T-cell (primary cell): Measurements from ENCODE around the gene LYL1. TPM values are rescaled to one million over a fixed set of nuclear protein-coding genes. Genes with fewer than 3 reads are reported as not detected.

Source experiments
- ATAC-seq, 4 experiments: fragments of 200-7000 bp in 3 of 4; fragments of 150-1000 bp in 1 of 4; cut with Tn5 transposase; replicated peaks in 1 of 4; 1 replicate in 3 of 4; 2 replicates in 1 of 4; pipeline ENCODE4 v1.10.0; 2021; ENCODE audit warnings: moderate library complexity in 3 of 4, mild to moderate bottlenecking in 2 of 4, moderate number of reproducible peaks in 1 of 4
- CTCF ChIA-PET, 2 donors: fragments of 300-600 bp; sonication (Branson Sonifier 250); formaldehyde crosslinking; loops; one replicate each; lab custom pipeline; 2022; ENCODE audit warnings: antibody characterized with exemption in 2 of 2; lab: Charles Lee
- POLR2A ChIA-PET, 2 donors: fragments of 300-600 bp; sonication (Branson Sonifier 250); formaldehyde crosslinking; loops; one replicate each; lab custom pipeline; 2022; ENCODE audit warnings: antibody characterized with exemption in 2 of 2; lab: Charles Lee
- DNase-seq, 35 experiments: peaks; one replicate each; pipeline versions ENCODE4 v3.0.0 to v3.0.0-alpha.2; 2013 to 2023
- H3K27ac ChIP-seq: one replicate; pipeline ENCODE4 v1.5.1; 2013; ENCODE audit warnings: low read length
- H3K27me3 ChIP-seq, 2 experiments: replicated peaks in 1 of 2; 1 replicate in 1 of 2; 2 replicates in 1 of 2; pipeline versions ENCODE4 v1.6.1 to v1.7.0; 2013; ENCODE audit warnings: low read length in 1 of 2, mixed read lengths in 1 of 2; ENCODE audit not compliant: control insufficient read depth in 2 of 2, insufficient read depth in 2 of 2; ENCODE audit errors: extremely low read depth in 1 of 2
- H3K36me3 ChIP-seq, 2 donors: 1 replicate in 1 of 2; 2 replicates in 1 of 2; pipeline versions ENCODE4 v1.6.1 to v1.7.0; 2013; ENCODE audit warnings: low read length in 1 of 2; ENCODE audit not compliant: control insufficient read depth in 2 of 2, insufficient read depth in 1 of 2; ENCODE audit errors: extremely low read depth in 1 of 2
- H3K4me1 ChIP-seq, 2 experiments: 1 replicate in 1 of 2; 2 replicates in 1 of 2; pipeline versions ENCODE4 v1.6.1 to v1.7.0; 2013; ENCODE audit warnings: low read length in 2 of 2, mixed read lengths in 1 of 2; ENCODE audit not compliant: insufficient read depth in 2 of 2, control insufficient read depth in 1 of 2; ENCODE audit errors: extremely low read depth in 1 of 2
- H3K4me3 ChIP-seq, 2 donors: 1 replicate in 1 of 2; 2 replicates in 1 of 2; pipeline versions ENCODE4 v1.5.1 to v1.7.0; 2013; ENCODE audit warnings: mild to moderate bottlenecking in 2 of 2, low read length in 1 of 2, moderate library complexity in 1 of 2; ENCODE audit not compliant: control insufficient read depth in 1 of 2; ENCODE audit errors: extremely low read depth in 1 of 2
- H3K9me3 ChIP-seq: 2 replicates; pipeline ENCODE4 v1.7.0; 2013
- H3K27ac Mint-ChIP-seq, 2 donors: one replicate each; pipeline ENCODE4 v1.8.0; 2020 to 2021; ENCODE audit warnings: mild to moderate bottlenecking in 2 of 2, mixed read lengths in 2 of 2
- H3K27me3 Mint-ChIP-seq, 2 donors: one replicate each; pipeline ENCODE4 v1.8.0; 2021 to 2022; ENCODE audit warnings: mixed read lengths in 2 of 2
- H3K36me3 Mint-ChIP-seq: one replicate; pipeline ENCODE4 v1.8.0; 2021; ENCODE audit warnings: mixed read lengths
- H3K4me1 Mint-ChIP-seq, 3 donors: one replicate each; pipeline ENCODE4 v1.8.0; 2020 to 2022; ENCODE audit warnings: mixed read lengths in 3 of 3, mild to moderate bottlenecking in 1 of 3
- H3K4me3 Mint-ChIP-seq, 3 donors: one replicate each; pipeline ENCODE4 v1.8.0; 2020 to 2022; ENCODE audit warnings: mild to moderate bottlenecking in 3 of 3, mixed read lengths in 3 of 3, moderate library complexity in 3 of 3
- H3K9me3 Mint-ChIP-seq, 3 donors: one replicate each; pipeline ENCODE4 v1.8.0; 2020 to 2022; ENCODE audit warnings: mixed read lengths in 3 of 3
- WGBS: methylation state at CpG from one replicate; pipeline ENCODE4 v1.1.5; 2013; ENCODE audit warnings: missing lambda C conversion rate; ENCODE audit not compliant: insufficient coverage; 5-methylcytosine and 5-hydroxymethylcytosine counted together
- total RNA-seq, 35 experiments: library from RNA in 6 of 35; stranded (reverse) in 6 of 35; fragments of 120-200 nt in 1 of 35; gene quantifications; one replicate each; pipeline versions ENCODE4 v1.2.1 to v1.2.4 and lab custom pipeline; 2013 to 2026

LYL1 gene
- total RNA-seq, 5 donors from 2014 or later (not counting 1 experiment from before 2014, with no cell fraction given): 3.4 to 20.6 (median 15.4) TPM

GRCh38 chr19:13050274-13050673 lies 52.4 kb downstream of the LYL1 start:
- Mint-ChIP-seq H3K27ac (no peak overlapping the region), H3K27me3 (peaks cover 3 to 13% of the 10 kb centered on the region in 2 donors), H3K4me3 (no peak overlapping the region), H3K36me3 (no peaks in the 10 kb centered on the region), H3K9me3 (no peaks in the 10 kb centered on the region), H3K4me1 (peaks cover 10 to 15% (median 14%) of the 10 kb centered on the region in 3 donors)
- no peak for ATAC-seq
- WGBS: 93% methylated on average over 3 of the region's 4 CpGs
- no peaks in the 10 kb centered on the region for H3K36me3 ChIP-seq
- H3K9me3 ChIP-seq: no peaks in the 10 kb centered on the region
- no peak overlapping the region for H3K27ac ChIP-seq
- POLR2A ChIA-PET: no interaction called here
- peaks cover 3 to 21% of the 10 kb centered on the region in 2 experiments for H3K4me1 ChIP-seq
- no peak overlapping the region for H3K4me3 ChIP-seq
- peaks cover 0 to 46% of the 10 kb centered on the region in 2 experiments for H3K27me3 ChIP-seq
- CTCF ChIA-PET: no interaction called here
- DNase-seq: no peak

Other genes starting within 250 kb of the LYL1 start
- gene DNASE2, start 221.4 kb downstream of the LYL1 start, total RNA-seq: 10 to 100 TPM; 13.4 to 32.1 (median 26.5) TPM
- gene KLF1, start 215.7 kb downstream of the LYL1 start, total RNA-seq: under 1 TPM in 3 of 5 donors, not detected in 2; 0.36 to 0.67 (median 0.38) TPM
- 10 to 100 TPM; 39.8 to 68.7 (median 60.0) TPM for gene GCDH, start 211.7 kb downstream of the LYL1 start, total RNA-seq
- 1 to 10 TPM in 2 of 5 donors, not detected in 3; 2.5 to 2.8 TPM for gene SYCE2, start 183.6 kb downstream of the LYL1 start, total RNA-seq
- gene FARSA, start 169.1 kb downstream of the LYL1 start, total RNA-seq: 10 to 100 TPM; 28.3 to 86.2 (median 73.4) TPM
- gene CALR, start 164.2 kb downstream of the LYL1 start, total RNA-seq: 100 to 1,000 TPM; 429 to 530 (median 501) TPM
- 100 to 1,000 TPM in 3 of 5 donors, 10 to 100 TPM in 2; 82.0 to 116 (median 104) TPM for gene RAD23A, start 157.0 kb downstream of the LYL1 start, total RNA-seq
- 10 to 100 TPM in 3 of 5 donors, 1 to 10 TPM in 2; 6.2 to 22.6 (median 20.1) TPM for gene GADD45GIP1, start 145.6 kb downstream of the LYL1 start, total RNA-seq
- not detected for gene DAND5, start 133.3 kb downstream of the LYL1 start, total RNA-seq
- gene NFIX, start 107.4 kb downstream of the LYL1 start, total RNA-seq: 1 to 10 TPM; 3.9 to 6.6 (median 6.3) TPM
- gene TRMT1, start 13.9 kb upstream of the LYL1 start, total RNA-seq: 100 to 1,000 TPM in 2 of 5 donors, 10 to 100 TPM in 3; 68.9 to 121 (median 95.6) TPM
- 10 to 100 TPM; 23.8 to 44.9 (median 38.1) TPM for gene NACC1, start 15.4 kb upstream of the LYL1 start, total RNA-seq
- 10 to 100 TPM; 43.8 to 89.6 (median 67.3) TPM for gene STX10, start 47.5 kb upstream of the LYL1 start, total RNA-seq
- gene IER2, start 47.6 kb upstream of the LYL1 start, total RNA-seq: 100 to 1,000 TPM; 165 to 413 (median 196) TPM